Thyroid gland (tissue), 4 donors: ENCODE results near the gene HPD.

Source experiments
- CTCF ChIP-seq, 6 experiments: fragments of 200-600 bp in 3 of 6; fragments of 450-650 bp in 3 of 6; sonication (generic) in 3 of 6; IDR thresholded peaks; one replicate each; pipeline ENCODE4 v1.5.1; 2016 to 2019; ENCODE audit warnings: antibody characterized with exemption in 6 of 6, mild to moderate bottlenecking in 2 of 6, inconsistent platforms in 1 of 6, moderate library complexity in 1 of 6
- POLR2A ChIP-seq, 2 donors: fragments of 450-650 bp; IDR thresholded peaks; one replicate each; pipeline ENCODE4 v1.6.1; 2017; ENCODE audit warnings: antibody characterized with exemption in 2 of 2, mild to moderate bottlenecking in 2 of 2, moderate library complexity in 1 of 2

- TF ChIP-seq POLR2A (IDR thresholded peaks at IDR 0.05) (no peak), CTCF (IDR thresholded peaks at IDR 0.05) (no peak)
These were observed 47.1 kb upstream of the HPD start for GRCh38 chr12:121905746-121906145.
